Lung microvascular endothelial cell (primary cell): ENCODE data around the gene POLR2E. TPM values are rescaled to one million over a fixed set of nuclear protein-coding genes. Genes with fewer than 3 reads are reported as not detected.

Experiments used
- DNase-seq, 2 donors: peaks; one replicate each; pipeline versions ENCODE4 v3.0.0 to v3.0.0-alpha.2; 2010; ENCODE audit warnings: low read depth in 2 of 2
- total RNA-seq: library from RNA; depleted of rRNA; stranded (reverse); fragments of >200 nt; gene quantifications from 2 replicates; pipeline ENCODE4 v1.2.1, GENCODE V29; 2014

The POLR2E gene
- total RNA-seq, 1 donor from 2014 or later: 50.4 TPM

GRCh38 chr19:1065606-1066109, 29.5 kb downstream of the POLR2E start:
- no peak for DNase-seq

GRCh38 chr19:1064661-1065605, 30.2 kb downstream of the POLR2E start:
- peak; percentile 77 to 82 for DNase-seq

- no peak for DNase-seq
Measured at GRCh38 chr19:1063909-1064660, 31.1 kb downstream of the POLR2E start.

GRCh38 chr19:1063030-1063908, 31.9 kb downstream of the POLR2E start:
- peak; percentile 47 to 49 for DNase-seq

GRCh38 chr19:1062387-1063029, 32.7 kb downstream of the POLR2E start:
- DNase-seq: no peak

DNA sequence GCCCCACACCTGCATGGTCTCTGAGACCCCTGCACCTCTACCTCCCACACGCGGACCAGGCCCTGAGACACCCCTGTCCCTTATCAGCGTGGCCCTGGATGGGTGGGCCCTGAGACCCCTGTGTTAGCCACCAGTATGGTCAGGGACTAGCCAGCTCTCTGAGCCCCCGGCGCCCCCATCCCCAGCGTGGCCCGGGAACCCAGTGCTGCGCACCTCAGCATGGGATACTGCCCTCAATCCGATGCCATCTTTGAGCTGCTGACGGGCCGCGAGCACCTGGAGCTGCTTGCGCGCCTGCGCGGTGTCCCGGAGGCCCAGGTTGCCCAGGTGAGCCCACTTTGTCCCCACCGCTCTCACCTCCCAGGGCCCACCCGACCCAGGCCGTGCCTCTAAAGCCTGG, 33.2 kb downstream of the POLR2E start:
- DNase-seq: no peak

DNA sequence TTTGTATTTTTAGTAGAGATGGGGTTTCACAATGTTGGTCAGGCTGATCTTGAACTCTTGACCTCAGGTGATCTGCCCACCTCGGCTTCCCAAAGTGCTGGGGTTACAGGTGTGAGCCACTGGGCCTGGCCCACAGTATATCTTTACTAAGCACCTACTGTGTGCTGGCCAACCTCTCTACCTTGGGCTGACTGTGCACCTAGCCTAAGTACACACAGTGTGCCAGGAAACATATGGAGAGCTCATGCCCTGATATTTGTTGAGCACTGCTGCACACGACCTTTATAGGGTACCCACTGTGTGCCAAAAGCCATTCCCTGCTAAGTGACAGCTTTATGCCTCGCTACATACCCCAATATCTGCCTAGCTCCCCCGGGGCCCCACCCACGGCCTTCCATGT, 34.5 kb downstream of the POLR2E start:
- no peak for DNase-seq

GRCh38 chr19:1058112-1058511, 37.1 kb downstream of the POLR2E start:
- DNase-seq: no peak

- DNase-seq: peak; percentile 51 to 55
Measured at GRCh38 chr19:1057176-1057855, 37.9 kb downstream of the POLR2E start.

DNA sequence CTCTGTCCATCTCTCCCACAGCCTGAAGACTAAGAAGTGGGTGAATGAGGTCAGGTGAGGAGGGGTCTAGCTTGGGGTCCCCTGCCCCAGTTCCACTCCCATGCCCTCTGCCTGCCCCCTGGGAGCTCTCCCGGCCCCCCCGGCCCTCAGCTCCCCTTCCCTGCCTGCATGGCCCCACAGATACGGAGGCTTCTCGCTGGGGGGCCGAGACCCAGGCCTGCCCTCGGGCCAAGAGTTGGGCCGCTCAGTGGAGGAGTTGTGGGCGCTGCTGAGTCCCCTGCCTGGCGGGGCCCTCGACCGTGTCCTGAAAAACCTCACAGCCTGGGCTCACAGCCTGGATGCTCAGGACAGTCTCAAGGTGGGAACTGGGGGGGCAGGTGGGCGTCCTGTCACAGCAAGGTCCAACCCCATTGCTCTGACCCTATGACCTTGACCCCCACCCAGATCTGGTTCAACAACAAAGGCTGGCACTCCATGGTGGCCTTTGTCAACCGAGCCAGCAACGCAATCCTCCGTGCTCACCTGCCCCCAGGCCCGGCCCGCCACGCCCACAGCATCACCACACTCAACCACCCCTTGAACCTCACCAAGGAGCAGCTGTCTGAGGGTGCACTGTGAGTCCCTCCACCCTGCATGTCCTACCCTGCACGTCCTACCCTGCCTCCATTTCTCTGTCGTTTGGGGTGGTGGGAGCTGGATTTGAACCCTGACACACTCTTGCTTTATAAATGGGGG, 39.1 kb downstream of the POLR2E start:
- no peak for DNase-seq

DNA sequence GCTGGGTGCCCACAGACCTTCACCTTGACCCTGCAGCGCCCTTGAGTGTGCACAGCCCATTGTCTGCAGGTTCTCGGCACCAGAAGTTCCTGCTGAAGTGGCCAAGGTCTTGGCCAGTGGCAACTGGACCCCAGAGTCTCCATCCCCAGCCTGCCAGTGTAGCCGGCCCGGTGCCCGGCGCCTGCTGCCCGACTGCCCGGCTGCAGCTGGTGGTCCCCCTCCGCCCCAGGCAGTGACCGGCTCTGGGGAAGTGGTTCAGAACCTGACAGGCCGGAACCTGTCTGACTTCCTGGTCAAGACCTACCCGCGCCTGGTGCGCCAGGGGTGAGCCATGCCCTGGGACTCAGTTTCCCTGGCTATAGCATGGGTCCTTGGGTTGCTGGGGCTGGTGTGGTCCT, 40.1 kb downstream of the POLR2E start:
- no peak for DNase-seq

- DNase-seq: no peak
Measured at GRCh38 chr19:1054102-1055027, 40.8 kb downstream of the POLR2E start.

- no peak for DNase-seq
Measured at GRCh38 chr19:1053176-1054101, 41.7 kb downstream of the POLR2E start.

DNA sequence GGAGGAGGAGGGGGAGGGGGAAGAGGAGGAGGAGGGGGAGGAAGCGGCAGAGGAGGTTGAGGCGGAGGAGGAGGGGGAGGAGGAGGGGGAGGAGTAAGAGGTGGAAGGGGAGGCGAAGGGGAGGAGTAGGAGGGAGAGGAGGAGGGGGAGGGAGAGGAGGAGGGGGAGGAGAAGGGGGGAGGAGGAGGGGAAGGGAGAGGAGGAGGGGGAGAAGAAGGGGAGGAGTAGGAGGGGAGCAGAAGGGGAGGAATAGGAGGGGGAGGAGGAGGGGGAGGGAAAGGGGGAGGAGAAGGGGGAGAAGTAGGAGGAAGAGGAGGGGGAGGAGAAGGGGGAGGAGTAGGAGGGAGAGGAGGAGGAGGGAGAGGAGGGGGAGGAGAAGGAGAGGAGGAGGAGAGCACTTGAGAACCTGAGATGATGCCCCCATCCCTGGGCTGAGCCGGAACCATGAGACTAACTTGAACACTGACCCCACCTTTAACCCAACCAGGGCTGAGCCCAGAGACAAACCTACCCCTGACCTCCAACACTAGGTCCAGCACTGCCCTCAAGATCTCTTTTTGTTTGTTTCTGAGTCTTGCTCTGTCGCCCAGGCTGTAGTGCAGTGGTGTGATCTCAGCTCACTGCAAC, 42.7 kb downstream of the POLR2E start:
- no peak for DNase-seq

DNA sequence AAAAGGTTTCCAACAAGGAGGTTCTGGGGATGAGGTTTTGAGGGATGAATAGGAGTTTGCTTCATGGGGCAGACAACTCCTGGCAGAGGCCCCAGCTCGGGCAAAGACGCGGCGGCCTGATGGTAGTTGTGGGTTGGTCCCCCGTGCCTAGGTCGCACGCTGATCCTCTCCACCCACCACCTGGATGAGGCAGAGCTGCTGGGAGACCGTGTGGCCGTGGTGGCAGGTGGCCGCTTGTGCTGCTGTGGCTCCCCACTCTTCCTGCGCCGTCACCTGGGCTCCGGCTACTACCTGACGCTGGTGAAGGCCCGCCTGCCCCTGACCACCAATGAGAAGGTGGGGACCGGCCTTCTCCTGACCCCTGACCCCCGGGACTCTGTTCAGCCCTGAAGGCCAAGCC, 43.4 kb downstream of the POLR2E start:
- DNase-seq: no peak

- no peak for DNase-seq
Measured at GRCh38 chr19:1050989-1051788, 44.0 kb downstream of the POLR2E start.
